GM19463 (cell line): ENCODE measurements around the gene ABCF2.
A peak's percentile ranks its signal among the peaks of the same experiment; 100 is the strongest.

ENCODE experiments used
- ATAC-seq: cut with Tn5 transposase; IDR thresholded peaks from one replicate; pipeline ENCODE4 v1.9.1; 2021; ENCODE audit warnings: mild to moderate bottlenecking, moderate library complexity; ENCODE audit not compliant: unreplicated experiment

ABCF2 gene

DNA sequence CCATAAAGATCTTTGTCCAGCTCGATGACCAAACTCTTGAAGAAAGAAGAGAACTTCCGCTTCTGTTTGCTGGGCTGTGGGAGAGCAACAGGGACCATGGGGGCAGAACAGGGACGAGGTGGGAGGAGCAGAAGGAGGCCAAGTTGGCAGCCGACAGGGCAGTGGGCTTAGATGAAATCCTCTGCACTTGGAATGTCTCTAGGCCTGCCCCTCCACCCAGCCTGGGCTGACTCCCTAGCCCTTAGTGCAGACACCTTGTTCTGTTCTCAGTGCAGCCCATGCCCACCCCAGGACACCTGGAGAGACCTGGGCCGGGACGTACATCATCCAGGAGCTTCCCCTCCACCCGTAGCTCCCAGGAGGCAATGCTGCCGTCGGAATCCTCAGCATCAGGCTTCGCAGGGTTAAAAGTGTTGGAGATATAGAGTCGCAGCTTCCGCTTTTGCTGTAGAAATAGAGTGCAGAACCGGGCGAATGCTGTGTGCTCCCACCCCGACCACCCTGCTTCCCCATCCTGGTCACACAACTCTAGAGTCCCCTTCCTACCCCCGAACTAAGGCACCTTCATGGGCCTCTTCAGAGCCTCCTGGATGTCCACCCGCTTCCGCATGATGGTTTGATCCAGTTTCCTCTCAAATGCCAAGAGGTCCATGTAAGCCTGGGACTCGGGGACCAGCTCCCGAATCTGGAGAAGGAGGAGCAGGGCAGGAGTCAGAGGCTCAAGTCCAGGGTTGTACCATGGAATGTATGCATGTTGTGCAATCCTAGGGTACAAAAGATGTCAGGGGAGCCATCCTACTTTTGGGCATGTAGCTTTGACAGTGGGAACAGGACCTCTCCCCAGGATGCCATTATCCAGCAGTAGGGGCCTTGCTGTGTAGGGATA, 15.4 kb upstream of the ABCF2 start:
- ATAC-seq = no peak

DNA sequence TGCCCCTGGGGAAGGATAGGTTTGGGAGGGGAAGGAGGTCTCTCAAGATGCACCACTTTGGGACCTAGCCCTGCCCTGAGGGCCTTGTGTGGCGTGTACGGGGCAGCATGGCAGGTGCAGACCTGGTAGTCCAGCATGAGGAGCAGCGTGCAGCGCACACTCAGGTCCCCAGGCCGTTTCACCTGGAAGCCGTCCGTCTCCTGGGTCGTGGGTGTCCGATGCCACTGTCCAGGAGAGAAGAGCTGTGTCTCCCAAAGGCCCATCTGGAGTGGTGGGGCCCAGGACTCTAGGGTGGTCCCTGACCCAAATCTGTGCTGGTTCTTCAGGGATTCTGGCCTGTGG, 14.7 kb upstream of the ABCF2 start:
- ATAC-seq = no peak

DNA sequence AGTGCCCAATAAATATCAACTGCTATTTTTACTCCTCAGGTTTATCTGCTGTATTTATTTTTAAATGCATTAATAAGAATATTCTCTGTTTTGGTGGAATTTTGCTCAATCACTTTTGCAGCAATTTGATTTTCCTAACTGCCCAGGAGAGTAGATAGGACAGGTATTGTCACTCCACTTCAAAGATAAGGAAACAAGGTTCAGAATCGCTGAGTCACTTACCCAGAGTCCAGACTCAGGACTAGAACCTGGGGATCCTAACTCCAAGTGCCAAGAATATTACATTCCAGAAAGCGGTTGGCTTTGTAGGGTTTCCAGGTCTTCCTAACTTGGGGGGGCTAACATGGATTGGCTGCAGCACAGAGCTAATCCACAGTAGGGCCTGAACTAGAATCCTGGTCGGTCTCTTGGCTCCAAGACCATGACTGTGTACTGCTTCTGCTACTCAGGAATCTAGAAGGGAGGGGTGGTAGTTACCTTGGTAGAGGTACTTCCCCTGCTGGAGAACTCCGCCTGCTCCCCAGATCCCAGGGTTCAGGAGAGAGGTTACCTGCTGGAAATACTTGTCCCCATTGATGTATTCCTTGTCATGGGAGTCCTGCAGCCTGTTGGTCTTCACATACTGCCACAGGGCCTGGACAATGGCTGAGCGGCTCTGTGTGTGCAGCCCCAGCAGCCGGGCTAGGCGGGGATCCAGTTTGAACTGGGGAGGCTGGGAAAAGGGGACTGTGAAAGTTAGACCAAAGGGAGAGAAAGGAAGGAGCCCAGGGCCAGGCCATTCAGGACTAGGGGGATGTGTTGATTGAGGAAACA, 14.1 kb upstream of the ABCF2 start:
- ATAC-seq = no peak

DNA sequence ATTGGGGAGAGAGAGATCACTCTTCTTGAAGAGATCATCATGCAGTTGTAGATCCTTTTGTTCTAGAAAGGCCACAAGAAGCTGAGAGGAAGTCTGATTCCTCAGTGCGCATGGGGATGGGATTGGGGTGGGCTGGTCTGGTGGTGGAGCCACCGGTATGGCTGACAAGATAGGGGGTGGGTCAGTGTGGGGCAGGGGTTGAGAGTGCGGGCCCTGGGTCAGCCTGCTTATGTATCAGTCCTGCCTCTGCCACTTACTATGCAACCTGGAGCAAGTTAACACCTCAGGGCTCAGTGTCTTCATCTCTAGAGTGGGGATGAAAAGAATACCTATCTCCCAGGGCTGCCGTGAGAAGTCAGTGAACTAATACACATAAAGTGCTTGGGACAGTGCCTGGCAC, 13.5 kb upstream of the ABCF2 start:
- no peak for ATAC-seq

DNA sequence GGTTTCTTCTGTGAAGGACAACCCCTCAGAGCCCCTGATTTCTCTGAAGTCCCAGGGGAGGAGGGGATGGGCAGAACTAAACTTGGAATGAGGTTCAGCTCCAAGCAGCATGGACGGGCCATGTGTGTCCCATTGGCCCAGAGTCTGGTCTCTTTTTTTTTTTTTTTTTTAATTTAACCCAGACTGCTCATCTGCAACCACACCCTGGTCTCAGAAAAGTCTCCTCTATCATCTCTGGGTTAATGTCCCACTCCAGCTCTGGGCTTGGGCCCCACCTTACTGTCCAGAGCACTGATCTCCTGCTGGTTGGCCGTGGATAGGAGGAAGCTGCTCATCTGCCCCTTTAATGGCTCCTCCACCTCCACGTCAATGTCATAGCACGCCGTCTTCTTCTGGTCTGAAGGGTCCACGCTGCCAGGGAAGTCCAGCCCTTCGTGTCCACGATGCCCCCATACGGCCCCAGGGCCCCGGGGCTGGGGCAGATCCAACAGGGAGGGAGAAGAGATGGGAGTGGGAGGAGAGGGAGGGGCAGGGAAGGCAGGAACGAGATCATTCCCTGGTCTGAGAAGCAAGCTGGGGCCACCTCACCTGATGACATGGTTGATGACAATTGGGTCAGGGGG, 12.9 kb upstream of the ABCF2 start:
- ATAC-seq = no peak

DNA sequence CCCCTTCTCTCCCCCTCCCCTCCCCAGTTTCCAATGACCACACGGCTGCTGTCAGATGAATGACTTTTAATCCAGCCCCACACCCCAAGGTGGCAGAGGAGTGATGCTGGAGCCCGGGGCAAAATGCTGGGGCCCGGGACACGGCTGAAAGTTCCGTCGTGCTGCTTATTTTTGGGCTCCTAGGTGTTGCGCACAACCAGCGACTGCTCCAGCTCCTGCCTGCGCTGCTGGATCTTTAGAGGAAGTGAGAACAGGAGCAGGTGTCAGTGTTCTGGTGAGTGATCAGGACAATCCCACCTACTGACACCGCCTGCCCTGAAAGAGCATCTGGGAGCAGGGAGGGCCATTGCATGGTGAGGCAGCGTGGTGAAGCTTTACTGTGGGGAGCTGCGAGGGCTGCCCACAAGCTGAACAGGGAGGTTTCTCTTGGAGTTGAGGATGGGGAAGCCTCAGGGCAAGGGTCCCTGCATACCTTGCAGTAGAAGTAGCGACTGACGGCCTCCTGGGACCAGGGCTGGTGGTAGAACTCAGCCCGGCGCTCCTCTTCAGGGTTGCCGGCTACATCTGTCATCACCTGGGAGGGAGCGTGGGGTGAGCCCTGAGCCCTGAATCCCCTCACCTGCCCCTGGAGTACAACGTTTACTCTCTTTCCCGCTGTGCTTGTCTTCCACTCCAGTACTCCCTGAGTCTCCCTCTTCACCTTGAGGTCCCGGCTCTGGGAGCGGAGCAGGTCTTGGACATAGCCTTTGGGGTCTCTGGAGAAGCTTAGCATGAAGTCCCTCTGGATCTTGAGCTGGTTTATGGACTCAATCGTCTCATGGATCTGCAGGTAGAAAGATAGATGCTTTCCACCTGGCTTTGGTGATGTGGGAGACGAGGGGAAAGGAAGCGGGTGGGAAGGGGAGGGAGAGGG, 12.2 kb upstream of the ABCF2 start:
- ATAC-seq = no peak

DNA sequence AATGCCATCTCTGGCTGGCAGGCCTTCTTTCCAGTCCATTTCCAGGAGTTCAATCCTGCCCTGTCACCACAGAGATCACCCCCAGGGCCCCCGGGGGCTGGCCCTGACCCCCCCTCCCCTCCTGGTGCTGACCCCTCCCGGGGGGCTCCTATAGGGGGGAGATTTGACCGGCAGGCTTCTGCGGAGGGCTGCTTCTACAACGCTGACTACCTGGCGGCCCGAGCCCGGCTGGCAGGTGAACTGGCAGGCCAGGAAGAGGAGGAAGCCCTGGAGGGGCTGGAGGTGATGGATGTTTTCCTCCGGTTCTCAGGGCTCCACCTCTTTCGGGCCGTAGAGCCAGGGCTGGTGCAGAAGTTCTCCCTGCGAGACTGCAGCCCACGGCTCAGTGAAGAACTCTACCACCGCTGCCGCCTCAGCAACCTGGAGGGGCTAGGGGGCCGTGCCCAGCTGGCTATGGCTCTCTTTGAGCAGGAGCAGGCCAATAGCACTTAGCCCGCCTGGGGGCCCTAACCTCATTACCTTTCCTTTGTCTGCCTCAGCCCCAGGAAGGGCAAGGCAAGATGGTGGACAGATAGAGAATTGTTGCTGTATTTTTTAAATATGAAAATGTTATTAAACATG, 11.3 kb upstream of the ABCF2 start:
- ATAC-seq = no peak

DNA sequence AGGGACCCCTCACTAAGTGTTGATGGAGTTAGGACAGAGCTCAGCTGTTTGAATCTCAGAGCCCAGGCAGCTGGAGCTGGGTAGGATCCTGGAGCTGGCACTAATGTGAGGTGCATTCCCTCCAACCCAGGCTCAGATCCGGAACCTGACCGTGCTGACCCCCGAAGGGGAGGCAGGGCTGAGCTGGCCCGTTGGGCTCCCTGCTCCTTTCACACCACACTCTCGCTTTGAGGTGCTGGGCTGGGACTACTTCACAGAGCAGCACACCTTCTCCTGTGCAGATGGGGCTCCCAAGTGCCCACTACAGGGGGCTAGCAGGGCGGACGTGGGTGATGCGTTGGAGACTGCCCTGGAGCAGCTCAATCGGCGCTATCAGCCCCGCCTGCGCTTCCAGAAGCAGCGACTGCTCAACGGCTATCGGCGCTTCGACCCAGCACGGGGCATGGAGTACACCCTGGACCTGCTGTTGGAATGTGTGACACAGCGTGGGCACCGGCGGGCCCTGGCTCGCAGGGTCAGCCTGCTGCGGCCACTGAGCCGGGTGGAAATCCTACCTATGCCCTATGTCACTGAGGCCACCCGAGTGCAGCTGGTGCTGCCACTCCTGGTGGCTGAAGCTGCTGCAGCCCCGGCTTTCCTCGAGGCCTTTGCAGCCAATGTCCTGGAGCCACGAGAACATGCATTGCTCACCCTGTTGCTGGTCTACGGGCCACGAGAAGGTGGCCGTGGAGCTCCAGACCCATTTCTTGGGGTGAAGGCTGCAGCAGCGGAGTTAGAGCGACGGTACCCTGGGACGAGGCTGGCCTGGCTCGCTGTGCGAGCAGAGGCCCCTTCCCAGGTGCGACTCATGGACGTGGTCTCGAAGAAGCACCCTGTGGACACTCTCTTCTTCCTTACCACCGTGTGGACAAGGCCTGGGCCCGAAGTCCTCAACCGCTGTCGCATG, 10.5 kb upstream of the ABCF2 start:
- ATAC-seq = no peak

DNA sequence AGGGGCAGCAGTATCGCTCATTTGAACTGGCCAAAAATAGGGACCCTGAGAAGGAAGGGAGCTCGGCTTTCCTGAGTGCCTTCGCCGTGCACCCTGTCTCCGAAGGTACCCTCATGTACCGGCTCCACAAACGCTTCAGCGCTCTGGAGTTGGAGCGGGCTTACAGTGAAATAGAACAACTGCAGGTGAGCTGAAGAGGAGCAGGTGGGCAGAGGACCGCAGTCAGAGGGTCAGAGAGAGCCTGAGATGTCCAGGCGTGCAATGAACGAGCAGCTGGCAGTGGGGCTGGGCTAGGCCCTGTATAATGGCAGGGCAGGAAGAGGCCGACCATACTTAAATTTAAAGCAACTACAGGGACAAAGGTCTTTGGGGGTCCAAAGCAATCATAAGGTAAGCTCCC, 9.4 kb upstream of the ABCF2 start:
- no peak for ATAC-seq

DNA sequence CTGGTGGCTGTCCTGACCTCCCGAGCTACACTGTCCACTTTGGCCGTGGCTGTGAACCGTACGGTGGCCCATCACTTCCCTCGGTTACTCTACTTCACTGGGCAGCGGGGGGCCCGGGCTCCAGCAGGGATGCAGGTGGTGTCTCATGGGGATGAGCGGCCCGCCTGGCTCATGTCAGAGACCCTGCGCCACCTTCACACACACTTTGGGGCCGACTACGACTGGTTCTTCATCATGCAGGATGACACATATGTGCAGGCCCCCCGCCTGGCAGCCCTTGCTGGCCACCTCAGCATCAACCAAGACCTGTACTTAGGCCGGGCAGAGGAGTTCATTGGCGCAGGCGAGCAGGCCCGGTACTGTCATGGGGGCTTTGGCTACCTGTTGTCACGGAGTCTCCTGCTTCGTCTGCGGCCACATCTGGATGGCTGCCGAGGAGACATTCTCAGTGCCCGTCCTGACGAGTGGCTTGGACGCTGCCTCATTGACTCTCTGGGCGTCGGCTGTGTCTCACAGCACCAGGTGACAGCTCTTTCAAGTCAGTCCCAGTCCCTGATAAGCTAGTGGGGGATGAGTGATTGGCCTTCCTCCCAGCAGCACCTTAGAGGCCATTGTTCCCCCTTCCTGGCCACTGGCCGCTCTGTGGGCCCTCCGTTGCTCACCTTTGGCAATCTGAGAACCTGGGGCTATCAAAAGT, 8.2 kb upstream of the ABCF2 start:
- no peak for ATAC-seq

DNA sequence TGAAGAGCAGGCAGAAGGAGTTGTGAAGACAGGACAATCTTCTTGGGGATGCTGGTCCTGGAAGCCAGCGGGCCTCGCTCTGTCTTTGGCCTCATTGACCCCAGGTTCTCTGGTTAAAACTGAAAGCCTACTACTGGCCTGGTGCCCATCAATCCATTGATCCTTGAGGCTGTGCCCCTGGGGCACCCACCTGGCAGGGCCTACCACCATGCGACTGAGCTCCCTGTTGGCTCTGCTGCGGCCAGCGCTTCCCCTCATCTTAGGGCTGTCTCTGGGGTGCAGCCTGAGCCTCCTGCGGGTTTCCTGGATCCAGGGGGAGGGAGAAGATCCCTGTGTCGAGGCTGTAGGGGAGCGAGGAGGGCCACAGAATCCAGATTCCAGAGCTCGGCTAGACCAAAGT, 6.8 kb upstream of the ABCF2 start:
- no peak for ATAC-seq

DNA sequence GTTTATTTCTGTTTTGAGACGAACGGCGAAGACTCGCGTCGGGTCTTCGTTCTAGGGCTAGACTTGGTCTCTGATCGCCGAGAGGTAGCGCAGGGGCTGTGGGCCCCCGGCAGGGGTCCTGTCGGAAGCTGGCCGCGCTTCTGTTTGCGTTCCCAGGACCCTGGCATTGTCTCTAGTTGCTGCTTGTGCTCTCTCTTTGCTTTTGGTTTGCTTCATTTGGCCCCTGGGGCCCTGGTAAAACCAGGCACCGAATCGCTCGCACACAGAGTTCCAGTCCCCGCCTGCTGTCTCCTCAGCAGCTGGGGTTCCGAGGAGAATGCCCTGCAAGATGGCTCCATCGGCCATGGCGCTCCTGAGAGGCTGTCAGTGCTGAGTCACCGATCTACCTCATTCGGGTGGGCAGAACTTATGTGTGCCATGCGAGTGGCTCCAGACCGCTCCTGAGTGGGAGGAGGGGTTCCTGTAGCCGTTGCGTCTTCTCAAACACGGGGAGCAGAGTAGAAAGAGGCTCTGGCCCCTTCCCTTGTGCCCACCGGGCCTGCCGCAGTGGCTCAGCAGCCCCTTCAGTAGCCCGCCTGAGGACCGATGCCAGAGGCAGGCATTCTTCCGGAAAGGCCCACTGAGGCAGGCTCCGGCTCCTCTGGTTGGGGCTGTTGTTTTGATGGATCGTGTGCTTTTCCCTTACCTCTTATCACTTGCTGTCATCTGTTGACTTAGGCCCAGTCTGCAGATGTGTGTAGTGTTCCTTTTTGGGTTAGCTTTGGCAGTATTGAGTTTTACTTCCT, 6.1 kb upstream of the ABCF2 start:
- ATAC-seq = no peak

DNA sequence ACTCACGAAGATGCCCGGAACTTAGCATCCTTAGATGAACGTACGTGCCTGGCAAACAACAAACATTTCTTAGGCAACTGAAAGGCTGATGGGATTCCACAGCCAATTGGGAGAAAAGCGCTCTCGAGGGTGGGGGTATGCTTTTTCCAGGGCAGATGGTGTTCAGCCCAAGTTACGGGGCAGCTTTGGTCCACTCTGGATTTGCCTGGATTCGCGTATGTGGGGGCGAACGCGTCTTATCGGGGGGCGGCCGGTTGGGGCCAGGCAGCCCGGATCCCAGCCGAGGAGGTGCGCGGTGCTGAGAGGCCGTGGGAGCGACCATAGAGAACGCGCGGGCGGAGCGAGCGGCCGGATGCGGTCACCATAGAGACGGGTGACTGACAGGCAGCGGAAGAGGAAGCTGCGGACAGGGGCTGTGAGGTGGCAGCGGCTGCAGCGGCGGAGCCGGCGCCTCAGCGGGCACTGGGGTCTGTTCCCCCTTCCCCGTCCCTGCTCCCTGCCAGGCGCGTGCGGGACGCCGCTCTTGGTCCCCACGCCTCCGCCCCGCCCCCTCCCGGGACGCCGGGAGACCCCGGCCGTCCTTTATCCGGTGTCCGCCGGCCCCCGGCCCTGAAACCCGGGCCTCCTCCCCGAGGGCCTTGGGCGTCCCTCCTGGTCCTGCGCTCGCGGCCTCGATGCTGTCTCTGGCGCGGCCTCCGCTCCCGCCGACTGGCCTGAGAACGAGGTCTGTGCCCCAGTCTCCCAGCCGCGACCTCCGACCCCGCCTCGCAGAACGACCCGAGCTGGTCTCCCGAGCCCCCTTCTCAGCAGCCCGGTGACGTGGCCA, 5.3 kb upstream of the ABCF2 start, which contains the start of gene CHPF2:
TSS of gene CHPF2 (plus strand) at position 393 of the 826 bp plus-strand sequence. CDS start 1,529 bp downstream, outside the sequence.
- peak; percentile 99 for ATAC-seq

DNA sequence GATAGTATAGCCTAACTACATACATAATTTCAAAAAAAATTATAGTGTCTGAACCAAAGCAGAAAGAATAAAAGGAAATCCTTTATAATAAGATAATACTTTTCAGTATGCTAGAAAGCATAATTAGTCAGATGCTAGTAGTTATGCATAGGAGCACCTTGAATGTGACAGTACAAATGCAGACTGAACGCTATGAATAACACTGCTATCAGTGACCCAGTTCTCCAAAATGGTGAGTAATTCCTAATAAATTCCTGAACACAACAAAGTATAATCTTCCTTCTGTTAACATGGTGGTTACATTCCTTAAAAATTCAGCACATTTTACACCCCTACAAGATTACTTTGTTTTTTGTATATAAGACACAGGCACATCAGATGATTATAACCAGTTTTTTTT, 4.1 kb upstream of the ABCF2 start:
- ATAC-seq = no peak

DNA sequence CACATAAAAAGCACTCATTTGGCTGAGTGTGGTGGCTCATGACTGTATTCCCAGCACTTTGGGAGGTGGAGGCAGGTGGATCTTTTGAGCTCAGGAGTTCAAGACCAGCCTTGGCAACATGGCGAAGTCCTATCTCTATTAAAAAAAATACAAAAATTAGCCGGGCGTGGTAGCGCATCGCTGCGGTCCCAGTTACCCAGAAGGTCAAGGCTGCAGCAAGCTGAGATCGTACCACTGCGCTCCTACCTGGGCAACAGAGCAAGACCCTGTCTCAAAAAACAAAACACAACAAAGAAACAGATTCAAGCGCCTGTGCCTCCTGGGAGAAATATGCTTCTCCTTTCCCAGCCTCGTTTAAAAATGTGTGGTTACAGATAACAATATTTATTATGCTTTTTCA, 2.2 kb upstream of the ABCF2 start:
- ATAC-seq = no peak

DNA sequence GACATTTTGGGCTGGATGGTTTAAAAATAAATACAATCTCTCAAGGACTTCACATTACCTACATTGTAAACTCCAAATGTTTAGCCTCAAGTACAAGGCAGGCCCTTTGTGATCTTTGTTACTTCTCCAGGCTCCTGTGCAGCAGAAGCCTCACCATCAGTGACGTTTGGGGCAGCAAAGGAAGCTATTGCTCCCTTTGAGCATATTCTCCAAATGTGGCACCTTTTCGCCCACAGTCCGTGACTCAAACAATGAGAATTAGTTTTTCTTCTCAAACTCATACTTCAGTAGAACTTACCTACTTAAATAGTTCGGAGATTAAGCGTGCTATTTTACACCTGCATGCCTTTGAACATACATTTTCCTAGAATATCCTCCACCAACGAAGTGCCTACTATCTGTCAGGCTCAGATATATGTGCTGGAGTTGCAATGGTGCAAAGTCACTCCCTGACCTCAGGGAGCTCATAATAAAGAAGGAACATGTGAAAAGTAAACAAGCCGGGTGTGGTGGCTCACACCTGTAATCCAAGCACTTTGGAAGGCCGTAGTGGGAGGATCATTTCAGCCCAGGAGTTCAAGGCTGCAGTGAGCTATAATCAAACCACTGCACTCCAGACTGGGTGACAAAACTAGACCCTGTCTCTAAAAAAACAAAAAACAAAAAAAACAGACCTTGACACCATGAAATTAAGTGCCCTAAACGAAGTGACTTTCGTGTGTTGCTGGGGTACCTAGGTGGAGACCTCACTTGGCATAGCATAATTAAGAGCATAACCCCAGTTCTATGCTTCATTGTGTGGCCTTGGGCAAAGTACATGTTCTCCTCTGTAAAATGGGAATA, 1.2 kb upstream of the ABCF2 start:
- no peak for ATAC-seq
